Measurements from ENCODE around the gene MEGF9. TPM values are rescaled to one million over a fixed set of nuclear protein-coding genes. Genes with fewer than 3 reads are reported as not detected.
A peak's percentile ranks its signal among the peaks of the same experiment; 100 is the strongest.
"Not testable (repeated sequence)": the region's sequence is repeated elsewhere in the genome, so short reads cannot be mapped to it uniquely, and the experiment has no call there.

Gene MEGF9
- total RNA-seq, 1 donor from 2014 or later: 4.7 TPM

DNA sequence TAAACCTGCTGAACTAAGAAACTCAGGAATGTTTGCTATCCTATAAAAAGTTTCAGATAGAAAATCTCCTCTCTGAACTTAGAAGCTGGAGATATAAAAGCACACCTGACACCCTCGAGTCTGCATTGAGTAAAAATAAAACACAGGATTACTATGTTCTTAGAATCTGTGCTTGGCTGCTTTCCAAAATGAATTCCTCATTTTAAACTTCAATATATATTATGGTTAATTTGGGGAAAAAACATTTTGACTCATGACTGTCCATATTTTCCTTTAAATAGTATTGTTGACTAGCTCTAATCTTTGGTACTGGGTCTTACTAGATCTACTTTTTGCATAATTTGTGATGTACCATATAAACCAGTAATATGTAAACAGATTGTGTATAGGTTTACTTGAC is 42.3 kb upstream of the MEGF9 start:
- TF ChIP-seq, protein P1, sequence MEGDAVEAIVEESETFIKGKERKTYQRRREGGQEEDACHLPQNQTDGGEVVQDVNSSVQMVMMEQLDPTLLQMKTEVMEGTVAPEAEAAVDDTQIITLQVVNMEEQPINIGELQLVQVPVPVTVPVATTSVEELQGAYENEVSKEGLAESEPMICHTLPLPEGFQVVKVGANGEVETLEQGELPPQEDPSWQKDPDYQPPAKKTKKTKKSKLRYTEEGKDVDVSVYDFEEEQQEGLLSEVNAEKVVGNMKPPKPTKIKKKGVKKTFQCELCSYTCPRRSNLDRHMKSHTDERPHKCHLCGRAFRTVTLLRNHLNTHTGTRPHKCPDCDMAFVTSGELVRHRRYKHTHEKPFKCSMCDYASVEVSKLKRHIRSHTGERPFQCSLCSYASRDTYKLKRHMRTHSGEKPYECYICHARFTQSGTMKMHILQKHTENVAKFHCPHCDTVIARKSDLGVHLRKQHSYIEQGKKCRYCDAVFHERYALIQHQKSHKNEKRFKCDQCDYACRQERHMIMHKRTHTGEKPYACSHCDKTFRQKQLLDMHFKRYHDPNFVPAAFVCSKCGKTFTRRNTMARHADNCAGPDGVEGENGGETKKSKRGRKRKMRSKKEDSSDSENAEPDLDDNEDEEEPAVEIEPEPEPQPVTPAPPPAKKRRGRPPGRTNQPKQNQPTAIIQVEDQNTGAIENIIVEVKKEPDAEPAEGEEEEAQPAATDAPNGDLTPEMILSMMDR (IDR thresholded peaks at IDR 0.05; ENCODE audit: insufficient read depth, low read length, severe bottlenecking): no peak
- FAIRE-seq (no peak), DNase-seq (ENCODE audit: low read depth) (no peak)
- Histone ChIP-seq H3K4me3 (ENCODE audit: low read depth, low read length) (no peak overlapping the region), H3K27me3 (ENCODE audit: control insufficient read depth, insufficient read depth, low read length) (no peaks in the 10 kb centered on the region), H3K36me3 (ENCODE audit: control insufficient read depth, insufficient read depth, low read length) (peaks cover 3% of the 10 kb centered on the region)

DNA sequence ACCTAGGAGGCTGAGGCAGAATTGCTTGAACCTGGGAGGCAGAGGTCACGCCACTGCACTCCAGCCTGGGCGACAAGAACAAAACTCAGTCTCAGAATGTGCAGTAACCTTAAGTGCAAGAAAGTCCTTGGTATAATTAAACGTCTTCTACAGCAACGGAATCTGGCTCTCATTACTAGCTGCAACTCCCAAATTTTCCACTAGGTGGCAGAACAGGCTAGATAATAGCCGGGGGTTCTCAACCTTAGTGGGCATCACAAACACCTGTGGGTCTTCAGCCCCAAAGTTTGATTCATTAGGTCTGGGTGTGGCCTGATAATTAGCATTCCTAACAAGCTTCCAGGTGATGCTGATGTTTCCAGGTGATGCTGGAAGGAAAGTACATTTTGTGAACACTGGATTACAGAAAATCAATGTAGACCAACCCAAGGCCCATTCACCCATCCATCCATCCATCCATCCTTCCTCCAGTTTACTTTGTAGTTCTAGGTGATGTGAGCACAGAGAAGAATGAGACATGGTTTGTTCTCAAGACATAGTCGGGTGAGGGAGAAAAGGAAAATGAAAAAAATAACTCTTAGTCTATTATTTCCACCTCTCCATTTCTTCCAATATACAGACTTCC is 41.7 kb upstream of the MEGF9 start:
- Histone ChIP-seq H3K4me3 (ENCODE audit: low read depth, low read length) (no peak overlapping the region), H3K36me3 (ENCODE audit: control insufficient read depth, insufficient read depth, low read length) (peaks cover 3% of the 10 kb centered on the region), H3K27me3 (ENCODE audit: control insufficient read depth, insufficient read depth, low read length) (no peaks in the 10 kb centered on the region)
- TF ChIP-seq, protein P1 (IDR thresholded peaks at IDR 0.05; ENCODE audit: insufficient read depth, low read length, severe bottlenecking): peak; percentile 71
- FAIRE-seq (no peak), DNase-seq (ENCODE audit: low read depth) (peak; percentile 42)

DNA sequence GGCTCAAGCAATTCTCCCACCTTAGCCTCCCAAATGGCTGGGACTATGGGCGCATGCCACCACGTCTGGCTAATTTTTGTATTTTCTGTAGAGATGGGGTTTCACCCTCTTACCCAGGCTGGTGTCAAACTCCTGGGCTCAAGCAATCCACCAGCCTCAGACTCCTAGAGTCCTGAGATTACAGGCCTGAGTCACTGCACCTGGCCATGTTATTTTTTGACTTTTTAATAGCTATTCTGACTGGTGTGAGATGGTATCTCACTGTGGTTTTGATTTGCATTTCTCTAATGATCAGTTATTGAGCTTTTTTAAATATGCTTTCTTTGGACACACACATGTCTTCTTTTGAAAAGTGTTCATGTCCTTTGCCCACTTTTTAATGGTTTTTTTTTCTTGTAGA is 40.8 kb upstream of the MEGF9 start:
- FAIRE-seq: no peak
- H3K36me3 ChIP-seq (ENCODE audit: control insufficient read depth, insufficient read depth, low read length): peaks cover 2% of the 10 kb centered on the region
- TF ChIP-seq, protein P1 (IDR thresholded peaks at IDR 0.05; ENCODE audit: insufficient read depth, low read length, severe bottlenecking): no peak
- no peak overlapping the region for H3K4me3 ChIP-seq (ENCODE audit: low read depth, low read length)
- H3K27me3 ChIP-seq (ENCODE audit: control insufficient read depth, insufficient read depth, low read length): no peaks in the 10 kb centered on the region
- DNase-seq (ENCODE audit: low read depth): no peak

DNA sequence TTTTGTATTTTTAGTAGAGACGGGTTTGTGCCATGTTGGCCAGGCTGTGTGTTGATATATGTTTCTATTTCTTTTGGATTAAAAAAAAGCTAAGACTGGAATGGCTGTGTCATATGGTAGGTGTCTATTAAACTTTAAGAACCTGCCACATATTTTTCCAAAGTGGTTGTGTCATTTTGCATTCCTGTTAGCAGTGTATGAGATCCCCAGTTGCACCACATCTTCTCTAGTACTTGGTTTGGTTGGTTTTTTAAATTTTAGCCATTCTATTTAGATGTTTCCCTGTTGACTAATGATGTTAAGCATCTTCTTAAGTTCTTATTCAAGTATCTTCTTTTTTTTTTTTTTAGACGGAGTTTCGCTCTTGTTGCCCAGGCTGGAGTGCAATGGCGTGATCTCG is 36.2 kb upstream of the MEGF9 start:
- H3K27me3 ChIP-seq (ENCODE audit: control insufficient read depth, insufficient read depth, low read length): no peaks in the 10 kb centered on the region
- TF ChIP-seq, protein P1 (IDR thresholded peaks at IDR 0.05; ENCODE audit: insufficient read depth, low read length, severe bottlenecking): no peak
- H3K36me3 ChIP-seq (ENCODE audit: control insufficient read depth, insufficient read depth, low read length): no peaks in the 10 kb centered on the region
- H3K4me3 ChIP-seq (ENCODE audit: low read depth, low read length): no peak overlapping the region
- DNase-seq (ENCODE audit: low read depth) (no peak), FAIRE-seq (no peak)

DNA sequence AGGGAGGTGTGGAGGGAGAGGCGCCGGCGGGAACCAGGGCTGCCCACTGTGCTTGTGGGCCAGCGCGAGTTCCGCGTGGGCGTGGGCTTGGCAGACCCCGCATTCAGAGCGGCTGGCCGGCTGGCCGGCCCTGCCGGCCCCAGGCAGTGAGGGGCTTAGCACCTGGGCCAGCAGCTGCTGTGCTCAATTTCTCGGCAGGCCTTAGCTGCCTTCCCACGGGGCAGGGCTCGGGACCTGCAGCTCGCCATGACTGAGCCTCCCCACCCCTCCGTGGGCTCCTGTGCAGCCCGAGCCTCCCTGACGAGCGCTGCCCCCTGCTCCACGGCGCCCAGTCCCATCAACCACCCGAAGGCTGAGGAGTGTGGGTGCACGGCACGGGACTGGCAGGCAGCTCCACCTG is 32.1 kb upstream of the MEGF9 start:
- not testable (repeated sequence) for H3K36me3 ChIP-seq (ENCODE audit: control insufficient read depth, insufficient read depth, low read length); H3K4me3 ChIP-seq (ENCODE audit: low read depth, low read length); H3K27me3 ChIP-seq (ENCODE audit: control insufficient read depth, insufficient read depth, low read length); FAIRE-seq; DNase-seq (ENCODE audit: low read depth)

DNA sequence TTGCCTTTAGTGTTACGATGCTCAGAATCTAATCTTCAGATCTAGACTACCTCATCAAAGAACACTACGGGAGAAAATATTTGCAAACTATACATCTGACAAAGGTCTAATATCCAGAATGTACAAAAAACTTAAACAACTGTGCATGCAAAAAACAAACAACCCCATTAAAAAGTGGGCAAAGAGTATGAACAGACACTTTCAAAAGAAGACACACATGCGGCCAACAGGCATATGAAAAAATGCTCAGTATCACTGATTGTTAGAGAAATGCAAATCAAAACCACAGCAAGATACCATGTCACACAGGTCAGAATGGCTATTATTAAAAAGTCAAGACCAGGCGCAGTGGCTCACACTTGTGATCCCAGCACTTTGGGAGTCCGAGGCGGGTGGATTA is 31.0 kb upstream of the MEGF9 start:
- FAIRE-seq (no peak), DNase-seq (ENCODE audit: low read depth) (no peak)
- TF ChIP-seq, protein P1 (IDR thresholded peaks at IDR 0.05; ENCODE audit: insufficient read depth, low read length, severe bottlenecking): no peak
- Histone ChIP-seq H3K27me3 (ENCODE audit: control insufficient read depth, insufficient read depth, low read length) (no peaks in the 10 kb centered on the region), H3K36me3 (ENCODE audit: control insufficient read depth, insufficient read depth, low read length) (no peaks in the 10 kb centered on the region), H3K4me3 (ENCODE audit: low read depth, low read length) (no peak overlapping the region)

All from bronchial epithelial cell (primary cell).